NCI-H446 treated with DMSO at 0.1 percent for 48 hours (cell line): Measurements from ENCODE around the gene GOLGA6C.
"Not testable (repeated sequence)": the region's sequence is repeated elsewhere in the genome, so short reads cannot be mapped to it uniquely, and the experiment has no call there.

Source experiments
- DNase-seq: peaks from one replicate; lab custom pipeline; 2025; lab: John Stamatoyannopoulos, UW

Gene GOLGA6C

GRCh38 chr15:75258620-75259343 is 648 bp downstream of the GOLGA6C start:
- DNase-seq: not testable (repeated sequence)

GRCh38 chr15:75259873-75260272 is 1.7 kb downstream of the GOLGA6C start:
- DNase-seq: not testable (repeated sequence)

GRCh38 chr15:75273751-75274359 is 15.7 kb downstream of the GOLGA6C start:
- DNase-seq: not testable (repeated sequence)

GRCh38 chr15:75274509-75275107 is 16.5 kb downstream of the GOLGA6C start:
- DNase-seq: not testable (repeated sequence)

DNA sequence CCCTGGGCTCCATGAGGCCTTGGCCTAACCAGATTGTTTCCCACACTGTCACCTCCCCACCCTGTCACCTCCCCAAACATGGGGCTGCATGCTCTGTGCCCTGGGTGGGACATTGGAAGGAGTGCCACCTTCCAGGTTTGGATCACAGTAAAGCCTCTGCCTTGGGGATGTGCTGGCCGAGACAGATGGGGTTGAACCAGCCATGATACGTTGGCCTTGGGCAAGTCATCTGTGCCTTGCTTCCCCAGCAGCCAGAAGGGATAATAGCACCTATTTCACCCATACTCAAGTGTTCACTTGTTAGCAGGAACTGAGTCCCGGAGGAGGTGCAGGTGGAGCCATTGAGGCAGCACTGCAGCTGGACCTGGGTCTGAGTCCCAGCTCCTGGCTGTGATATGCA is 17.5 kb downstream of the GOLGA6C start:
- DNase-seq: not testable (repeated sequence)

DNA sequence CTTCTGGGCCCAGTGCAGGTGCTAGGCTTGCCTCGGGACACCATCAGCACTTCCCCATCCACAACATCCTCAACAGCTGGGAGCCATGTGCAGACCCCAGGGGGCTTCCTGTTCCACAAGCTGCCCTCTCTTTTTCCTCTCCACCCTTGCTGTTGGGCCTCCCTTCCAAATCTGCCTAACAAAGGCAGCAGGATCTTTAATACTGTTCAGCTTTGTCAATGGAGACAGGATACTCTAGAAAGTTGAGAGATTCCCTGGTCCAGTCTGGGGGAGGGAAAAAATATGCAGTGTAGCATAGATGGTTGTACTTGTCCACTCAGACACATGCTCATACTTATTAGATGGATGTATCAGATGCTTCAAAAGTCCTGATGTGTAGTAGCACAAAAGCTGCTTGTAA is 20.4 kb downstream of the GOLGA6C start:
- DNase-seq: not testable (repeated sequence)

DNA sequence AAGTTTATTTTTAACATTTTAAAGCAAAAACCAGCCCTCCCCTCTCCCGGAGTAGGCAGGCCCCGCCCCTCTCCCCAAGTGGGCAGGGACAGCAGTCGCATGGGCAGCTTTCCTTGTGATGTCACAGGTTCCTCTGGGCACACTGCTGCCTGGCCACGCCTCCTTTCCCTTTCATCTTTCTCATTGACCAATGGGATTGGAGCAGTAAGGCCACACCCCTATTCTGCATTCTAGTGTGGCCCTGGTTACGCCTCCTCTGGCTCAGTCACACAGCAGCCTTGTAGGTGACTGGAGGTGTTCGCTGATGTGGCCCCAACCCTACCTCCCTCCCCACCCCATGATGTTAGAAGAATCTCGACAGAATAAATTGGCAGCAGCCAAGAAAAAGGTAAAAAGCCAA is 24.4 kb downstream of the GOLGA6C start, which contains the start of gene GOLGA6D:
Gene GOLGA6D, plus strand, starts transcription at position 264 of the 400 bp plus-strand sequence. Its CDS starts 41 bp downstream, at position 305.
- DNase-seq: not testable (repeated sequence)

GRCh38 chr15:75284152-75284551 is 26.0 kb downstream of the GOLGA6C start:
- DNase-seq: not testable (repeated sequence)

DNA sequence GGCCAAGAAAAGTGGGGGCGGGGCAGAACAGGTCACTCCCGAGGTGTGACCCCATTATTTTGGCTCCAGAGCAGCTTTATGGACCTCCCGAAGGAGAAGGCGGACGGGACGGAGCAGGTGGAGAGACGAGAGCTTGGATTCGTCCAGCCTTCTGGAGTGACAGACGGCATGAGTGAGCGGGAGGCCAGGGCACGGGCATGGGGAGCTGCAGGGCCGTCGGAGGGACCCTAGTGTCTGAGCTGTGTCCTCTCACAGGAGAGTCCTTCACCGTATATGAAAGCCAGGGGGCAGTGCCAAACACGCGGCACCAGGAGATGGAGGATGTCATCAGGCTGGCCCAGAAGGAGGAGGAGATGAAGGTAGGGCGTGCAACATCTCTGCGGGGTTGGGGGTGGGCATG is 35.5 kb downstream of the GOLGA6C start:
- not testable (repeated sequence) for DNase-seq

DNA sequence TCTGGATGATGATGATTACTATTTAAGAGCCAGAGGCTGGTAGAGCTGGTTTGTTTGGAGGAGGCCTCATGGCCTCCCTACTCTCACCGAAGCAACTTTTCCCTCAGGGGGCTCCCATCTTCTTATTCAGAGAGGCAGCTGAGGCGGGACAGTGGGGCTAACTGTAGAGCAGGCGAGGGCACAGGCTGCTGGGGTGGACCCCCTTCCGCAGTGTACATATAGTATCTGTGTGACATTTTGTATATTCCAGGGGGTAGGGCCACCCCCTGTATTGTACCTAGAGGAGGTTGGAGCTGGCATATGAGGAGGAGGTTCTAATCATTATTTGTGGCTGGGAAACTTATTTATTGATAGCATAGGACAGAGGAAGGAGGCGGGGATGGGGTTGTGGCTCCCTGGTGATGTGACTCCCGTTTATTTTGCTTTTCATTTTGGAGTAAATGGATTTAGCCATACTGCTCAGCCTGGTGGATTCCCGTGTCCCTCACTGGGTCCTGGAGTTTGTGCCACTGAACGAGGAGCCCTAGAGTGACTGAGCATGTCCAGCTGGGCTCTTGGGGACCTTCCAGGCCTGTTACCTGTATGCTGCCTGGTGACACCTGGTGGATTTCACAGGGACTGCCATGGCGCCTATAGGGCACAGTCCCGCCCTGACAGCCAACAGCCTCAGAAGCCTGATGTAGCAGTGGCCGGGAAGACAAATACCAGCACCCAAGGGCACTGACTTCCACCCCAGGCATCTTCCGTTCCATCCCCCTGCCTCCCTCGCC is 40.6 kb downstream of the GOLGA6C start:
- not testable (repeated sequence) for DNase-seq

GRCh38 chr15:75299311-75299688 is 41.2 kb downstream of the GOLGA6C start:
- not testable (repeated sequence) for DNase-seq

DNA sequence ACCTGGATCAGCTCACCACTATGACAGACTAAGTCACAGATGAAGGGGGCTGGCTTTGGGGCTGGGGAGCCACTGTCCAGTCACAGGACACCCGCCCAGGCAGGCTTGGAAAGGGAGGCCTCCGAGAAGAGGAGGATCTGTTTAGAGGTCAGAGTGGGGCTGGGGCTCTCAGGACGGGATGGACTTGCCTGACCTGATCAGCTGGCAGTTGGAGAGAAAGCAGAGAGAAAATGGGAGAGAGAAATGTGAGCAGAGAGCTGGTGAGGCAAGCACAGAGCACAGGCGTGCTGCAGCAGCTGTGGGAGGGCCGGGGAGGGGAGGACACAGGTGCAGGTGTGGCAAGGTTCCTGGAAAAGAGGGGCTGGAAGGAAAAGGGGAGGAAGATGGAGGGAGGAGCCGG is 41.9 kb downstream of the GOLGA6C start:
- DNase-seq: not testable (repeated sequence)

DNA sequence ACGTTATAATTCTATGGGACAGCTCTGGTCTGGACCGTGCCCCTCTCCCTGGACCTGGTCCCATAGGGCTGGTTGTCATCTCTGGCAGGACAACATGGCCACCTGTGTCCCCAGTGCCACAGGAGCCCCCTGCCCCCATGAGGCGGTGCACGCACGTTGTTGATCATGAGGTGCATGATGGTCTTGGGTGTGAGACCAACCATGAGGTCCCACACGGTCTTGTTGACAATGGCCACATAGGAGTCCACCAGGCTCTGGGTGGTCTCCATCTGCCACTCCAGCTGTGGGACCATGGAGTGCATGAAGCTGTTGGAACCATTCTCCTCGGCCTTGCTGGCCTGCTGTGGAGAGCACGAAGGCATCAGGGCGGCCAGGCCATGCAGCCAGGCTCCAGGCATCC is 44.2 kb downstream of the GOLGA6C start:
- no peak for DNase-seq

DNA sequence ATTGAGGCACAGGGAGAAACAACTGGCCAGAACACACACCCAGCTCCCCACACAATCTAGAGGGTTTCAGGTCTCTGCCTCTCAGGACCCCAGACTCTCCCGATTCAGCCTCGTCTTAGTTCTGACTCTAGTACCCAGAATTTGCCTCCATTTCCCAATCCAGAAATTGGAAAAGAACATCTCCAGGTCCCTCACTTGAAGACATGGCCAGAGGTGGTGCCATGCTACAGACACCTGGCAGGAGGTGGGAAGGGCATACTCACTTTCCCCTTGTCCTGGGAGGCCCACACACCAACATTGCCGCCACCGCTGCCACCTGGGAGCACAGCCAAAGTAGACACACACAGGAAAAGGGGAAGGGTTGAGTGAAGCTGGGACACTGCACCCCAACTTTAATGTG is 44.6 kb downstream of the GOLGA6C start:
- DNase-seq: not testable (repeated sequence)

DNA sequence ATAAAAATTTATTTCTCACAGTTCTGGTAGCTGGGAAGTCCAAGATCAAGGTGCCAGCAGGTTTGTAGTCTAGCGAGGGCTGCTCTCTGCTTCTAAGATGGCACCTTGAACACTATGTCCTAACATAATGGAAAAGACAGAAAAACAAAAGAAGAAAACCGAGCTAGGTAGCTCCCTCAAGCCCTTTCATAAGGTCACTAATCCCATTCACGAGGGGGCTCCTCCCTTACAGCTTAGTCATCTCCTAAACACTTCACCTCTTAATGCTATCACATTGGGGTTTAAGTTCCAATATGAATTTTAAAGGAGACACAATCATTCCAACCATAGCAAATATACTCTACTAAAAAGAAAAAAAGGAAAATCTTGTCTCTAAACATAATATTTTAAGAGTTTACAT is 48.1 kb downstream of the GOLGA6C start:
- no peak for DNase-seq

- DNase-seq: no peak
Observed at GRCh38 chr15:75307778-75308390, 49.8 kb downstream of the GOLGA6C start.

- no peak for DNase-seq
Observed at GRCh38 chr15:75309711-75310110, 51.6 kb downstream of the GOLGA6C start.

- DNase-seq: not testable (repeated sequence)
Observed at GRCh38 chr15:75312548-75312947, 54.4 kb downstream of the GOLGA6C start.

DNA sequence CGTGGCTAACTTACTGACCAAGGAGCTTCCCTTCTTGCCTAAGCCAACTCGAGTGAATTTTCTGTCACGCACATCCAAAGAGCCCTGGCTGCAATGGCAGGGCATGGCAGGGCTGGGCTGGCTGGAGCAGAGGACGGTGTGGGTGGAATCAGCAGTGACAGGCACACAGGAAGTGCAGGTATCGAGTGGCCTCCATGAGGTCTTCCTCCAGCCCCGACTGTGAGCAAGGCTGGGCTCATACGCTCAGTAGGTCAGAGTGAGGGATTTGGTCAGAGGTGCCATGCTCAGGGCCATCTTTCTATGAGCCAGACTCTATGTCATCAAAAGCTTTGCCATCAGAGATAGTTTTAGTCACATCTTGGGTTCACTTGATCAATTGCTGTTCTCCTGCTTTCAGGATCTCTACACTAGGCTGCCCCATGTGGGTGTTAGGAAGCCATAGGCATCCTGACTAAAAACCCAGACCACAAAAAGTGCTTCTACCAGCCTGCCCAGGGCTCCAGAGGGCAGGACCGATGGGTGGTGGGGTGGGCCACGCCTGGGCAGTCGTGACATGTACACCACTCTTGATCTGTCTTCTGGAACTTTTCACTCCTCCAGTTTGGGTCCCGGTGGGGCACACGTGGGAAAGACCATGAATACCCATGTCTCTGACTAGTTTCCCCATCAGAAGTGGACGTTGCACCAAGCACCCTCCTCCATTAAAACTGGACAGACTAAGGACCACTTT is 55.1 kb downstream of the GOLGA6C start:
- DNase-seq: no peak

- no peak for DNase-seq
Observed at GRCh38 chr15:75314552-75315290, 56.6 kb downstream of the GOLGA6C start.
